K562 (cell line): ENCODE data around the gene GRB2. TPM values are rescaled to one million over a fixed set of nuclear protein-coding genes. Genes with fewer than 3 reads are reported as not detected.

Source experiments
- CHD7 ChIP-seq: fragments of 200-600 bp; sonication (generic); IDR thresholded peaks from one replicate; pipeline ENCODE4 v1.6.1; 2012; ENCODE audit warnings: mild to moderate bottlenecking, low read depth, low read length, inconsistent platforms
- DEAF1 ChIP-seq: fragments of 450-650 bp; formaldehyde crosslinking; IDR thresholded peaks from 2 replicates; pipeline ENCODE4 v1.4.0; 2020; ENCODE audit warnings: mild to moderate bottlenecking, moderate library complexity
- HOXB6 ChIP-seq: fragments of 250-450 bp; sonication (Bioruptor Pico); IDR thresholded peaks from 2 replicates; pipeline ENCODE4 v1.5.1; 2022; ENCODE audit warnings: mild to moderate bottlenecking, borderline replicate concordance
- SIN3A ChIP-seq, 2 experiments: fragments of 150-350 bp in 1 of 2; IDR thresholded peaks; 2 replicates each; pipeline ENCODE4 v1.6.1; 2011 to 2016; ENCODE audit warnings: borderline replicate concordance in 2 of 2, low read depth in 2 of 2, low read length in 2 of 2, mild to moderate bottlenecking in 2 of 2, moderate library complexity in 2 of 2; ENCODE audit not compliant: control insufficient read depth in 1 of 2
- TAF15 ChIP-seq: fragments of 200-400 bp; formaldehyde crosslinking; IDR thresholded peaks from 2 replicates; pipeline ENCODE4 v1.6.1; 2017; ENCODE audit warnings: mild to moderate bottlenecking, low read depth, low read length, moderate library complexity
- TEAD2 ChIP-seq: fragments of 450-650 bp; IDR thresholded peaks from 2 replicates; pipeline ENCODE4 v1.6.1; 2016; ENCODE audit warnings: missing genetic modification characterization, control low read depth, missing compliant biosample characterization
- THRA ChIP-seq: fragments of 450-650 bp; IDR thresholded peaks from 2 replicates; pipeline ENCODE4 v1.6.1; 2017; ENCODE audit warnings: mild to moderate bottlenecking, moderate library complexity
- ZFP91 ChIP-seq: sonication (generic); formaldehyde crosslinking; IDR thresholded peaks from 2 replicates; pipeline ENCODE4 v1.8.0; 2022; ENCODE audit warnings: mild to moderate bottlenecking, missing genetic modification reagents
- polyA plus RNA-seq, 8 experiments: library from polyadenylated mRNA; depleted of rRNA in 4 of 8; stranded (reverse) in 5 of 8; unstranded in 3 of 8; fragments of >200 nt; fragmentation: Nextera tagmentation in 2 of 8; fragmentation: Illumina TruSeq in 1 of 8; extraction: Ambion mirVana in 2 of 8; extraction: Trizol in 1 of 8; gene quantifications; 2 replicates each; pipeline versions ENCODE4 v1.2.1 to v1.2.3, GENCODE V29; 2011 to 2014; ENCODE audit warnings: inconsistent platforms in 1 of 8, missing spikeins in 1 of 8
- total RNA-seq, 7 experiments: library from RNA; depleted of rRNA in 6 of 7; stranded (reverse); fragments of >200 nt in 6 of 7; fragmentation: Illumina TruSeq in 2 of 7; extraction: Trizol in 2 of 7; gene quantifications; 2 replicates each; pipeline versions ENCODE4 v1.2.1 to v1.2.3, GENCODE V29; 2011 to 2021; ENCODE audit warnings: low replicate concordance in 1 of 7
- TF ChIP-seq, protein P1 (sequence below): fragments of 250-450 bp; sonication (Bioruptor Pico); IDR thresholded peaks from 2 replicates; pipeline ENCODE4 v1.8.0; 2022; ENCODE audit warnings: moderate library complexity, mild to moderate bottlenecking, inconsistent platforms
- TF ChIP-seq, protein P2 (sequence below): fragments of 250-450 bp; sonication (Bioruptor Pico); IDR thresholded peaks from 2 replicates; pipeline ENCODE4 v1.5.0; 2021

The GRB2 gene
- total and polyA plus RNA-seq, 9 of the 15 experiments (the other 6 are each of a cell fraction or from before 2014, with no cell fraction given), result 57.2 to 136 (median 84.8) TPM

GRCh38 chr17:75288770-75289114 is 116.7 kb downstream of the GRB2 start (continued):
- TF ChIP-seq CHD7, result no peak
- no peak for TF ChIP-seq TAF15
- TF ChIP-seq, protein P1, sequence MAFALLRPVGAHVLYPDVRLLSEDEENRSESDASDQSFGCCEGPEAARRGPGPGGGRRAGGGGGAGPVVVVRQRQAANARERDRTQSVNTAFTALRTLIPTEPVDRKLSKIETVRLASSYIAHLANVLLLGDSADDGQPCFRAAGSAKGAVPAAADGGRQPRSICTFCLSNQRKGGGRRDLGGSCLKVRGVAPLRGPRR, result no peak
- no peak for TF ChIP-seq DEAF1 (CRISPR knock-in tag)
- TF ChIP-seq, protein P2, sequence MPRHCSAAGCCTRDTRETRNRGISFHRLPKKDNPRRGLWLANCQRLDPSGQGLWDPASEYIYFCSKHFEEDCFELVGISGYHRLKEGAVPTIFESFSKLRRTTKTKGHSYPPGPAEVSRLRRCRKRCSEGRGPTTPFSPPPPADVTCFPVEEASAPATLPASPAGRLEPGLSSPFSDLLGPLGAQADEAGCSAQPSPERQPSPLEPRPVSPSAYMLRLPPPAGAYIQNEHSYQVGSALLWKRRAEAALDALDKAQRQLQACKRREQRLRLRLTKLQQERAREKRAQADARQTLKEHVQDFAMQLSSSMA, result no peak
- no peak for TF ChIP-seq HOXB6 (CRISPR knock-in tag)
- TF ChIP-seq SIN3A (IDR thresholded peaks at IDR 0.05; ENCODE audit: borderline replicate concordance in 2 of 2, control insufficient read depth in 1 of 2, low read depth in 2 of 2, low read length in 2 of 2), result 0 out of 4 replicates have a peak, but pooled peaks of 1 of the 2 experiments have one; percentile 46
- TF ChIP-seq TEAD2 (tag), result no peak
- TF ChIP-seq THRA, result no peak
- TF ChIP-seq ZFP91, result 0 out of 2 replicates have a peak, but pooled peaks have one; percentile 19
